HepG2 (cell line): Measurements from ENCODE around the gene NDRG2. TPM values are rescaled to one million over a fixed set of nuclear protein-coding genes. Genes with fewer than 3 reads are reported as not detected.

Experiments used
- JUNB ChIP-seq: sonication (generic); formaldehyde crosslinking; IDR thresholded peaks from 2 replicates; pipeline ENCODE4 v1.8.0; 2022; ENCODE audit warnings: missing genetic modification reagents, mild to moderate bottlenecking, borderline replicate concordance
- KDM4B ChIP-seq: sonication (generic); formaldehyde crosslinking; IDR thresholded peaks from 2 replicates; pipeline ENCODE4 v1.4.0; 2020; ENCODE audit warnings: missing genetic modification reagents
- NR3C1 ChIP-seq: sonication (generic); formaldehyde crosslinking; IDR thresholded peaks from 2 replicates; pipeline ENCODE4 v1.4.0; 2020; ENCODE audit warnings: missing genetic modification reagents
- SMAD1 ChIP-seq: sonication (generic); formaldehyde crosslinking; IDR thresholded peaks from 2 replicates; pipeline ENCODE4 v1.4.0; 2020; ENCODE audit warnings: missing genetic modification reagents, low read depth, mild to moderate bottlenecking, borderline replicate concordance
- ZHX2 ChIP-seq, 2 experiments: sonication (generic) in 1 of 2; formaldehyde crosslinking in 1 of 2; IDR thresholded peaks; 2 replicates each; pipeline versions ENCODE4 v1.6.1 to v1.9.0; 2014 to 2022; ENCODE audit warnings: antibody characterized with exemption in 1 of 2, borderline replicate concordance in 1 of 2, inconsistent platforms in 1 of 2, low read depth in 1 of 2, missing genetic modification reagents in 1 of 2
- ZMAT5 ChIP-seq: sonication (generic); formaldehyde crosslinking; IDR thresholded peaks from 2 replicates; pipeline ENCODE4 v1.5.0; 2020; ENCODE audit warnings: mild to moderate bottlenecking, low read depth, missing genetic modification reagents, borderline replicate concordance
- ZNF383 ChIP-seq: sonication (generic); formaldehyde crosslinking; IDR thresholded peaks from 2 replicates; pipeline ENCODE4 v1.4.0; 2020; ENCODE audit warnings: missing genetic modification reagents, mild to moderate bottlenecking, borderline replicate concordance
- ZNF589 ChIP-seq: sonication (generic); formaldehyde crosslinking; conservative IDR thresholded peaks from 2 replicates; pipeline ENCODE4 v1.8.0; 2022; ENCODE audit warnings: mild to moderate bottlenecking, moderate library complexity, missing genetic modification reagents
- polyA plus RNA-seq, 8 experiments: library from polyadenylated mRNA; depleted of rRNA in 3 of 8; stranded (reverse) in 7 of 8; unstranded in 1 of 8; fragments of >200 nt; fragmentation: Illumina TruSeq in 4 of 8; extraction: Trizol in 4 of 8; gene quantifications; 2 replicates each; pipeline versions ENCODE4 v1.2.1 to v1.2.3, GENCODE V29; 2011 to 2016; ENCODE audit warnings: low read depth in 4 of 8, missing spikeins in 1 of 8, mixed read lengths in 1 of 8; ENCODE audit not compliant: insufficient read depth in 1 of 8
- total RNA-seq, 5 experiments: library from RNA; depleted of rRNA; stranded (reverse); fragments of >200 nt; fragmentation: Illumina TruSeq; extraction: Trizol; gene quantifications; 2 replicates each; pipeline ENCODE4 v1.2.3, GENCODE V29; 2016; ENCODE audit warnings: low read depth in 1 of 5
- TF ChIP-seq, protein P1 (sequence below): sonication (generic); formaldehyde crosslinking; IDR thresholded peaks from 2 replicates; pipeline ENCODE4 v1.4.0; 2020; ENCODE audit warnings: mild to moderate bottlenecking, missing genetic modification reagents

Gene NDRG2
- total and polyA plus RNA-seq, 2 of the 13 experiments (the other 11 are each of a cell fraction or from before 2014, with no cell fraction given), result 27.2 to 189 TPM

DNA sequence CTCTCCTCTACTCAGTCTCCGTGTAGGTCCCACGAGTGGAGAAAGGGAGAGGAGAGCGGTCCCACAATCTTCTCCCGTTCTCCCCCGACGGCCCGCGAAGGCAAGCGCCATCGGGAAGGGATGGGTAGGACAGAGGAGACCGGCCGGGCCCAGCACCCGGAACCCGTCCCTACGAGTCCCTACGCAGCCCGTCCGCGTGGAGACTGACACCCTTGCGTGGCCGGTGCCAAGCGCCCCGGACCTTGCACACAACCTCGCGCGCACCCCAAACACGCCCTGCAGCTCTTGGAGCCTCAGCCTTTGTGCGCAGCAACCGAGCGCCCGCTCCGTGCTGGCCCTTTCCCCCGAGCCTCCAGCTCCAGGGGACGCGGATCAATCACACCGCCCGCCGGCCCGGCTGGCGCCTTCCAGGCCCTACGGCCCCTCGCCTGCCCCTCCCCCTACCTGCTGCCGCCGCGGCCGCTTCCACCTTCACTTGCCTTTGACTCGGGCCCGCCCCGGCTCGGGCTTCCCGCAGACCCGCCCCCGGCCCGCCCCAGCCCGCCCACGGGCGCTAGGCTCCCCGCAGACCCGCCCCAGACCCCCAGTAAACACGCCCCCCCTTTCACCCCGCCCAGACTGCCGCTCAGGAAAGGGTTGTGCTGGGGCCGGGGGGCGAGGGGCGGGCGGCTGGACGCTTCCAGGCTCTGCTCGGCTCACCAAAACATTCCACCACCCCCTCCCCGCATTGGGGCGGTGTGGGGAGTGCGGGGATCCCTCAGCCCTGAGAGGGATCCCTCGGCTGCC is at the start of gene NDRG2 (continued):
- no peak for TF ChIP-seq SMAD1
- TF ChIP-seq JUNB (CRISPR knock-in tag), result no peak
- no peak for TF ChIP-seq KDM4B (CRISPR knock-in tag)
- no peak for TF ChIP-seq ZNF383 (CRISPR knock-in tag)
- TF ChIP-seq, protein P1, sequence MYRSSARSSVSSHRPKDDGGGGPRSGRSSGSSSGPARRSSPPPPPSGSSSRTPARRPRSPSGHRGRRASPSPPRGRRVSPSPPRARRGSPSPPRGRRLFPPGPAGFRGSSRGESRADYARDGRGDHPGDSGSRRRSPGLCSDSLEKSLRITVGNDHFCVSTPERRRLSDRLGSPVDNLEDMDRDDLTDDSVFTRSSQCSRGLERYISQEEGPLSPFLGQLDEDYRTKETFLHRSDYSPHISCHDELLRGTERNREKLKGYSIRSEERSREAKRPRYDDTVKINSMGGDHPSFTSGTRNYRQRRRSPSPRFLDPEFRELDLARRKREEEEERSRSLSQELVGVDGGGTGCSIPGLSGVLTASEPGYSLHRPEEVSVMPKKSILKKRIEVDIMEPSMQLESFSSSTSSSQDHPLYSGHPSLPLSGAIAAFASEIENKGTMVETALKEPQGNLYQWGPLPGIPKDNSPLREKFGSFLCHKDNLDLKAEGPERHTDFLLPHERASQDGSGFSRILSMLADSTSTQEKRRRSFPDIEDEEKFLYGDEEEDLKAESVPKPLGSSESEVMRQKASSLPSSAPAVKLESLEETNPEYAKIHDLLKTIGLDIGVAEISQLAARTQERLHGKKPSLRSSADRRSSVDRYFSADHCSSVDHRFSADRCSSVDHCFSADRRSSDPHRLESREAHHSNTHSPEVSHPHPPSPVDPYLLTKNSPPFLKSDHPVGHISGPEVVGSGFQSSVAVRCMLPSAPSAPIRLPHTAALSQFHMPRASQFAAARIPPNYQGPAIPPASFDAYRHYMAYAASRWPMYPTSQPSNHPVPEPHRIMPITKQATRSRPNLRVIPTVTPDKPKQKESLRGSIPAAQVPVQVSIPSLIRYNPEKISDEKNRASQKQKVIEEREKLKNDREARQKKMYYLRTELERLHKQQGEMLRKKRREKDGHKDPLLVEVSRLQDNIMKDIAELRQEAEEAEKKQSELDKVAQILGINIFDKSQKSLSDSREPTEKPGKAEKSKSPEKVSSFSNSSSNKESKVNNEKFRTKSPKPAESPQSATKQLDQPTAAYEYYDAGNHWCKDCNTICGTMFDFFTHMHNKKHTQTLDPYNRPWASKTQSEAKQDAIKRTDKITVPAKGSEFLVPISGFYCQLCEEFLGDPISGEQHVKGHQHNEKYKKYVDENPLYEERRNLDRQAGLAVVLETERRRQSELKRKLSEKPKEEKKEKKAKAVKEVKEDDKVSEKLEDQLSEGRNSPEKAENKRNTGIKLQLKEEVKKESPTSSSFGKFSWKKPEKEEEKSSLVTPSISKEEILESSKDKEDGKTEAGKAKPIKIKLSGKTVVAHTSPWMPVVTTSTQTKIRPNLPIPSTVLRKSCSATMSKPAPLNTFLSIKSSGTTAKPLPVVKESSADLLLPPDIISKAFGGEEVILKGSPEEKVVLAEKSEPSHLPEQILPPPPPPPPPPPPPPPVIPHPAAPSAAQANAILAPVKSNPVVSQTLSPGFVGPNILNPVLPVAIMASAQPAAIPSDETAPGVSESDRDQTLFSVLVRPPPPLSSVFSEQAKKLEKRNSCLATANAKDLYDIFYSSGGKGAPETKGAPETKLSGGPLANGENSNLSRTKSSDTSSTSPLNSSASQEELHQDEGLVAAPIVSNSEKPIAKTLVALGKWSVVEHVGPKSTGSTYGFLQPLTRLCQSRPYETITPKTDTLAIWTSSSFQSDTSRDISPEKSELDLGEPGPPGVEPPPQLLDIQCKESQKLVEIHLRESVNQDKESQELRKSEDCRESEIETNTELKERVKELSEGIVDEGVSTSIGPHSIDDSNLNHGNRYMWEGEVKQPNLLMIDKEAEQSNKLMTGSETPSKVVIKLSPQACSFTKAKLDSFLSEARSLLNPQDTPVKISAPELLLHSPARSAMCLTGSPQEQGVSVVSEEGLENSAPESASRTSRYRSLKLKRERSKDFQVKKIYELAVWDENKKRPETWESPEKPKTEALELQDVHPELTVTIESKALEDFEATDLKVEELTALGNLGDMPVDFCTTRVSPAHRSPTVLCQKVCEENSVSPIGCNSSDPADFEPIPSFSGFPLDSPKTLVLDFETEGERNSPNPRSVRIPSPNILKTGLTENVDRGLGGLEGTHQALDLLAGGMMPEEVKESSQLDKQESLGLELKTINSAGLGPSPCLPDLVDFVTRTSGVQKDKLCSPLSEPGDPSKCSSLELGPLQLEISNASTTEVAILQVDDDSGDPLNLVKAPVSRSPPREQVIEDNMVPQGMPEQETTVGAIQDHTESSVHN (CRISPR knock-in tag), result no peak
- TF ChIP-seq ZNF589, result peak; percentile 24; the same call in 1 of the 2 replicates
- no peak for TF ChIP-seq ZHX2 (IDR thresholded peaks at IDR 0.05; ENCODE audit: low read depth)
- TF ChIP-seq ZHX2 (CRISPR knock-in tag; IDR thresholded peaks at IDR 0.05; ENCODE audit: borderline replicate concordance), result peak; percentile 47; the same call in 1 of the 2 replicates
- no peak; the same call in 1 of the 2 replicates for TF ChIP-seq ZMAT5 (CRISPR knock-in tag)
- TF ChIP-seq NR3C1 (CRISPR knock-in tag), result no peak
